K562 (cell line): ENCODE measurements around the gene ZNF488. TPM values are rescaled to one million over a fixed set of nuclear protein-coding genes. Genes with fewer than 3 reads are reported as not detected.
A peak's percentile ranks its signal among the peaks of the same experiment; 100 is the strongest.

ENCODE experiments used
- HBP1 ChIP-seq: fragments of 450-650 bp; formaldehyde crosslinking; IDR thresholded peaks from 2 replicates; pipeline ENCODE4 v1.4.0; 2022; ENCODE audit warnings: missing genetic modification characterization
- ZNF407 ChIP-seq: fragments of 450-650 bp; IDR thresholded peaks from 2 replicates; pipeline ENCODE4 v1.6.1; 2016; ENCODE audit warnings: low read depth
- ZNF512 ChIP-seq: IDR thresholded peaks from 2 replicates; pipeline ENCODE4 v1.6.1; 2016; ENCODE audit warnings: missing genetic modification characterization, missing compliant biosample characterization
- polyA plus RNA-seq, 8 experiments: library from polyadenylated mRNA; depleted of rRNA in 4 of 8; stranded (reverse) in 5 of 8; unstranded in 3 of 8; fragments of >200 nt; fragmentation: Nextera tagmentation in 2 of 8; fragmentation: Illumina TruSeq in 1 of 8; extraction: Ambion mirVana in 2 of 8; extraction: Trizol in 1 of 8; gene quantifications; 2 replicates each; pipeline versions ENCODE4 v1.2.1 to v1.2.3, GENCODE V29; 2011 to 2014; ENCODE audit warnings: inconsistent platforms in 1 of 8, missing spikeins in 1 of 8
- total RNA-seq, 7 experiments: library from RNA; depleted of rRNA in 6 of 7; stranded (reverse); fragments of >200 nt in 6 of 7; fragmentation: Illumina TruSeq in 2 of 7; extraction: Trizol in 2 of 7; gene quantifications; 2 replicates each; pipeline versions ENCODE4 v1.2.1 to v1.2.3, GENCODE V29; 2011 to 2021; ENCODE audit warnings: low replicate concordance in 1 of 7

ZNF488 gene
- total and polyA plus RNA-seq, 9 of the 15 experiments (the other 6 are each of a cell fraction or from before 2014, with no cell fraction given), result 0.03 to 0.09 (median 0.05) TPM; not detected in 3

DNA sequence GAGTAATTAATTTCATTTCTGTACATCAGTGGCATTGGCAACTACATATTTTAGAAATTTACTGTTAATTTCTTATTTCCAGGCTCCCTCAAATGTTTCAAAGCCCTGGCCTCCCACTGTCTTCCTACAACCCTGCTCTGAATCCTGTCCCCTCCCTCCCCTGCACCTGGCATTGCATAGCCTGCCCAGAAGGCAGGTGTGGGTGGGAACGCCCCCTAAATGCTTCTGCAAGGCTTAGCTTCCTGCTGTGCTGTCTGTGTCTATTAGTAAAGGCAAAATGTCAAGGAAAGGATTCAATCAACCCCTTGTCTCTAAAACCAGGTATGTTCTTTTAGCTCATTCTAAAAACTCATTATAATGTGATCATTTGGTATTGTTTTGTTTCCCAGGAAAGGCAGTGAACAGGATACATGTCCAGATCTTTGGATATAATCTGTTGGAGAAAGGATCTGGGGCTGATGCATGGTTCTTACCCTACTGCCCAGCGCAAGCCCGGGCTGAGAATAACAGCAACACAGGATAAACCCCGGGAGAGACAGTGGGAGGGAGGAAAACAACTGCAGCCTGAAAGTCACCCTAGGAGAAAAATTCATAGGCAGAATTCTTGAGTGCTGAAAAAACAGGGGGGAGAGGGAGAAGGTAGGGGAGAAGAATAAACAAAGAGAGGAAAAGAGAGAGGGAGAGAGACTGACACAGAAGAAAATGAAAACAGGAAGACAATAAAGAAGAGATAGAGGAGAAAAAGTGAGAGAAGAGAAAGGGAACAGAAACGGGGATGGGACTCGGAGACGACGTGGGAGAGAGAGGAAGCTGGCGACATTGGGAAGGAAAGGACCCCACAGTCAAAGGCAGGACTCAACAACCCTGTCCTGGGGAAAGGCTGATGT lies 589 bp downstream of the ZNF488 start (continued):
- TF ChIP-seq ZNF407 (peak; percentile 48; the same call in 1 of the 2 replicates), HBP1 (CRISPR knock-in tag) (peak; percentile 66; the same call in 1 of the 2 replicates), ZNF512 (tag) (peak; percentile 95)
